ENCODE results near the gene FUS. TPM values are rescaled to one million over a fixed set of nuclear protein-coding genes. Genes with fewer than 3 reads are reported as not detected.

Gene FUS
- total and polyA plus RNA-seq, 9 of the 15 experiments (the other 6 are each of a cell fraction or from before 2014, with no cell fraction given): 43.9 to 575 (median 87.2) TPM

- peaks cover 8% of the 10 kb centered on the region for H3K9me1 ChIP-seq (ENCODE audit: control insufficient read depth, insufficient read depth, low read length)
- no TSS peak for BruUV-seq (replicated peaks)
- WGBS (ENCODE audit: insufficient coverage, low coverage, missing lambda C conversion rate): 98% methylated on average over 9 of the region's 14 CpGs
- H3K4me2 ChIP-seq (ENCODE audit: insufficient read depth, low read length): no peak overlapping the region
- ChIA-PET POLR2A (interaction anchor here (0.6 to 3.5 kb wide), 7 partner anchors 10 to 265 kb away, joined by 3 to 31 read pairs (median 4); no protein-coding TSS in a partner anchor), CTCF (ENCODE audit: low intra/inter-chr PET ratio) (no interaction called here)
- H3K27ac ChIP-seq (ENCODE audit: extremely low read depth, low read depth, low read length): no peak overlapping the region
- H3K4me1 ChIP-seq (replicated peaks in 1 of 2; ENCODE audit: control insufficient read depth in 2 of 2, insufficient read depth in 2 of 2, low read length in 2 of 2): peaks cover 14% of the 10 kb centered on the region in 2 experiments
- H3K9me3 ChIP-seq (replicated peaks; ENCODE audit: control insufficient read depth, insufficient read depth, low read depth, low read length): no peaks in the 10 kb centered on the region
- H3K36me3 ChIP-seq (ENCODE audit: control insufficient read depth, insufficient read depth, low read length): peaks cover 88% of the 10 kb centered on the region
- no peak overlapping the region for H3K4me3 ChIP-seq
- no peak overlapping the region for H3K9ac ChIP-seq (ENCODE audit: insufficient read depth in 1 of 2, low read depth in 2 of 2, low read length in 2 of 2)
- DNase-seq (ENCODE audit: extremely low read depth in 1 of 4, low spot score in 3 of 4): peak in 2 of 4 experiments; percentile 30 to 31
- H2AFZ ChIP-seq (ENCODE audit: low read depth, low read length): no peak overlapping the region
- no peak for FAIRE-seq
- no peaks in the 10 kb centered on the region; a peak in 1 of 5 replicates for H3K27me3 ChIP-seq (ENCODE audit: control insufficient read depth in 2 of 2, insufficient read depth in 2 of 2, low read length in 2 of 2)
- ATAC-seq: no peak
- intact Hi-C loops (cut with micrococcal nuclease): loop anchor here (1.0 to 10.0 kb wide), 2 partner anchors 8 to 260 kb away; partner anchors contain the start of gene ZNF843
- H3K79me2 ChIP-seq (ENCODE audit: control insufficient read depth, insufficient read depth, low read length): peaks cover 99% of the 10 kb centered on the region
- peaks cover 49% of the 10 kb centered on the region for H4K20me1 ChIP-seq (replicated peaks; ENCODE audit: control insufficient read depth, insufficient read depth, low read length)
- in situ Hi-C loops (cut with MboI): no loop called here
- TF ChIP-seq FUS (optimal IDR thresholded peaks at IDR 0.05; ENCODE audit: low read depth, low read length) (no peak), ESRRB (CRISPR knock-in tag; IDR thresholded peaks at IDR 0.05; ENCODE audit: borderline replicate concordance) (no peak), LCOR (CRISPR knock-in tag; IDR thresholded peaks at IDR 0.05) (no peak), RBM22 (IDR thresholded peaks at IDR 0.05; ENCODE audit: low read depth, low read length, poor library complexity, severe bottlenecking) (peak; percentile 87), STAT6 (CRISPR knock-in tag; IDR thresholded peaks at IDR 0.05) (no peak), RBFOX2 (IDR thresholded peaks at IDR 0.05; ENCODE audit: low read depth, low read length) (peak; percentile 78), MAFK (IDR thresholded peaks at IDR 0.05; ENCODE audit: low read length) (no peak), ZNF695 (CRISPR knock-in tag; IDR thresholded peaks at IDR 0.05) (no peak), SUPT5H (IDR thresholded peaks at IDR 0.05) (0 out of 2 replicates have a peak, but pooled peaks have one; percentile 41), HIVEP1 (CRISPR knock-in tag; IDR thresholded peaks at IDR 0.05) (no peak), JUN (IDR thresholded peaks at IDR 0.05; ENCODE audit: borderline replicate concordance, low read depth, low read length) (no peak), JUN (CRISPR knock-in tag; IDR thresholded peaks at IDR 0.05; ENCODE audit: borderline replicate concordance) (no peak), SREBF1 (IDR thresholded peaks at IDR 0.05; ENCODE audit: borderline replicate concordance, low read depth, low read length) (no peak), KLF16 (IDR thresholded peaks at IDR 0.05) (no peak), SP1 (CRISPR knock-in tag; IDR thresholded peaks at IDR 0.05) (no peak), FOXK2 (conservative IDR thresholded peaks at IDR 0.05 in 1 of 2, IDR thresholded peaks at IDR 0.05 in 1 of 2; ENCODE audit: low read depth in 2 of 2) (no peak), THAP12 (CRISPR knock-in tag; IDR thresholded peaks at IDR 0.05) (no peak), ZNF551 (CRISPR knock-in tag; IDR thresholded peaks at IDR 0.05) (no peak), E2F4 (CRISPR knock-in tag; IDR thresholded peaks at IDR 0.05; ENCODE audit: low read depth) (no peak)
Observed at GRCh38 chr16:31184888-31185287, 4.9 kb downstream of the FUS start.
